Neural crest cell (in vitro differentiated cells): ENCODE results near the gene LIME1. TPM values are rescaled to one million over a fixed set of nuclear protein-coding genes. Genes with fewer than 3 reads are reported as not detected.

ENCODE experiments used
- DNase-seq: peaks from one replicate; pipeline ENCODE4 v3.0.0; 2021; ENCODE audit warnings: low read depth, mixed read lengths, low spot score
- H3K27ac Mint-ChIP-seq: one replicate; pipeline ENCODE4 v1.8.0; 2021; ENCODE audit warnings: mild to moderate bottlenecking, mixed read lengths; ENCODE audit not compliant: unreplicated experiment
- H3K27me3 Mint-ChIP-seq: 2 replicates; pipeline ENCODE4 v1.8.0; 2021; ENCODE audit warnings: low read depth, mild to moderate bottlenecking, mixed read lengths
- H3K36me3 Mint-ChIP-seq: 2 replicates; pipeline ENCODE4 v1.8.0; 2021; ENCODE audit warnings: low read depth, mild to moderate bottlenecking, mixed read lengths
- H3K4me1 Mint-ChIP-seq: 2 replicates; pipeline ENCODE4 v1.8.0; 2021; ENCODE audit warnings: mixed read lengths
- H3K4me3 Mint-ChIP-seq: one replicate; pipeline ENCODE4 v1.8.0; 2021; ENCODE audit warnings: mild to moderate bottlenecking, mixed read lengths
- H3K9me3 Mint-ChIP-seq: 2 replicates; pipeline ENCODE4 v1.8.0; 2021; ENCODE audit warnings: mixed read lengths
- long read RNA-seq: library from polyadenylated mRNA; unstranded; transcript quantifications from one replicate; pipeline ENCODE4 v2.0.0, GENCODE V29; 2020
- total RNA-seq: library from RNA; stranded (reverse); gene quantifications from 2 replicates; pipeline ENCODE4 v1.2.1, GENCODE V29; 2021
- TF ChIP-seq, protein P1 (sequence below): fragments of 200-600 bp; sonication (generic); conservative IDR thresholded peaks from 2 replicates; pipeline ENCODE4 v1.5.0; 2021; ENCODE audit warnings: antibody characterized with exemption, mild to moderate bottlenecking

LIME1 gene, protein sequence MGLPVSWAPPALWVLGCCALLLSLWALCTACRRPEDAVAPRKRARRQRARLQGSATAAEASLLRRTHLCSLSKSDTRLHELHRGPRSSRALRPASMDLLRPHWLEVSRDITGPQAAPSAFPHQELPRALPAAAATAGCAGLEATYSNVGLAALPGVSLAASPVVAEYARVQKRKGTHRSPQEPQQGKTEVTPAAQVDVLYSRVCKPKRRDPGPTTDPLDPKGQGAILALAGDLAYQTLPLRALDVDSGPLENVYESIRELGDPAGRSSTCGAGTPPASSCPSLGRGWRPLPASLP
- total RNA-seq = 16.5 and 17.6 TPM in 2 replicates
- long read RNA-seq = 0 reads

DNA sequence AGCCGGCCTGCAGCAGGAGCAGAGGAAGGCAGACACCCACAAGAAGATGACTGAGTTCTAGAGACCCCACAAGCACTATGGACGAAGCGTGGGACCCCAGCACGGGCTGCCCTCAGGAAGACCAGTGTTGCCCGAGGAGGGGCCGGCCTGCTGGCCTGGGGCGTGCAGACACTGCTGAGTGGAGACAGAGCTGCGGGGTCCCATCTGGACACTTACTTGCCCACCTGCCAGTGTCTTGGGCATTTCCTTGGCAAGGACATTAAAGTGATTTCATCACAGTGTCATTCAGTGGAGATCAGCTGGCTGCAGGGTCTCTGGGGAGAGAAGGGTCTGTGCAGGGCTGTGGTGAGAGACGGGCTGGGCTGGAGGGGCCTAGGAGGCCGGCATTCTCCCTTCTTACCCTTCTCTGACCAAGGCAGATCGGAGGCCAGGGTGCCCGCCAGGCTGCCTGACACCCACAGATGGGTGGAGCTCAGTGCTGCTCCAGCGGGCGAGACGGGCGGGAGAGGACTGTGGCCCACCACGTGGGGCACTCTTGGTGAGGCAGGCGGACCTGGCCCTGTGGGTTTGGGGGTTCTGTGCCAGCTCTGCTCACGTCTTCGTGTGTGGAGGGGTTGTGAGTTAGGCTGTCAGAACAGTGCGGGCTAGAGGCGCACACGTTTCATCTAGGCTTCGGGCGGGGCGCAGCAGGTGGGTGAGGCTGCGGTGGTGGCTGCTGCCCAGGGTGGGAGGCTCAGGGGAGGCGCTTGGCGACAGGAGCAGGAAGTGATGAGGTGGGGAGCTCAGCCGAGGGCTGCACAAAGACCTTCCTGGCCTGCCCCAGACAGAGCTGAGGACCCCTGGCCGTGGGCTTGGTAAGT, at the start of gene LIME1:
Gene LIME1 (plus strand): TSS at position 806 of the 860 bp plus-strand sequence. CDS start 886 bp downstream, outside the sequence.
- H3K27me3 Mint-ChIP-seq = peaks cover 9% of the 10 kb centered on the region
- no peaks in the 10 kb centered on the region for H3K9me3 Mint-ChIP-seq
- DNase-seq = no peak
- H3K4me3 Mint-ChIP-seq = peak within 1 kb of the TSS; percentile 69
- TF ChIP-seq, protein P1, sequence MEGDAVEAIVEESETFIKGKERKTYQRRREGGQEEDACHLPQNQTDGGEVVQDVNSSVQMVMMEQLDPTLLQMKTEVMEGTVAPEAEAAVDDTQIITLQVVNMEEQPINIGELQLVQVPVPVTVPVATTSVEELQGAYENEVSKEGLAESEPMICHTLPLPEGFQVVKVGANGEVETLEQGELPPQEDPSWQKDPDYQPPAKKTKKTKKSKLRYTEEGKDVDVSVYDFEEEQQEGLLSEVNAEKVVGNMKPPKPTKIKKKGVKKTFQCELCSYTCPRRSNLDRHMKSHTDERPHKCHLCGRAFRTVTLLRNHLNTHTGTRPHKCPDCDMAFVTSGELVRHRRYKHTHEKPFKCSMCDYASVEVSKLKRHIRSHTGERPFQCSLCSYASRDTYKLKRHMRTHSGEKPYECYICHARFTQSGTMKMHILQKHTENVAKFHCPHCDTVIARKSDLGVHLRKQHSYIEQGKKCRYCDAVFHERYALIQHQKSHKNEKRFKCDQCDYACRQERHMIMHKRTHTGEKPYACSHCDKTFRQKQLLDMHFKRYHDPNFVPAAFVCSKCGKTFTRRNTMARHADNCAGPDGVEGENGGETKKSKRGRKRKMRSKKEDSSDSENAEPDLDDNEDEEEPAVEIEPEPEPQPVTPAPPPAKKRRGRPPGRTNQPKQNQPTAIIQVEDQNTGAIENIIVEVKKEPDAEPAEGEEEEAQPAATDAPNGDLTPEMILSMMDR = no peak
- no peak within 1 kb of the TSS for H3K27ac Mint-ChIP-seq
- H3K36me3 Mint-ChIP-seq = peaks cover 8% of the 10 kb centered on the region
- H3K4me1 Mint-ChIP-seq = no peaks in the 10 kb centered on the region

DNA sequence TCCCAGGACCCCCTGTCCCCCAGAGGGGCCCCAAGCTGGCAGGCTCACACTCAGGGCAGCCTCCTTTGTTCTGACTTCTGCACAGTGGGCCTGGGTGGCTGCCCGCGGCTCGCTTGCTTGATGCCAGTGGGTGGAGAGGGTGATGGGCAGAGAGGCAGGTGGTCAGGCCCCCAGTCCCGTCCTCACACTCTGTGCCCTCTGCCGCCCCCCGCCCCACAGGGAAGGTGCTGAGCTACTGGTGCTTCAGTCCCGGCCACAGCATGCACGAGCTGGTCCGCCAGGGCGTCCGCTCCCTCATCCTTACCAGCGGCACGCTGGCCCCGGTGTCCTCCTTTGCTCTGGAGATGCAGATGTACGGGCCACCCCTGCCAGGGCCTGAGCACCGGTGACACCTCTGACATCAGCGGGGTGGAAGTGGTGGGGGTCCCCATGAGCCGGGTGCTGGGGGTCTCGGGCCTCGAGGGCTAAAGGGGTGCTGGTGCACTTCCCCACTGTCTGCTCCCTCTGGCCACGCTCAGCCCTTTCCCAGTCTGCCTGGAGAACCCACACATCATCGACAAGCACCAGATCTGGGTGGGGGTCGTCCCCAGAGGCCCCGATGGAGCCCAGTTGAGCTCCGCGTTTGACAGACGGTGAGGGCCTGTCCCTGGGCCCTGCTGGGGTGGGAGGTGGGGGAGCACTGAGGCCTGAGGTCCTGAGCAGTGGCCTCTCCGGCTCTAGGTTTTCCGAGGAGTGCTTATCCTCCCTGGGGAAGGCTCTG, 48.9 kb upstream of the LIME1 start:
- peaks cover 3% of the 10 kb centered on the region for H3K27me3 Mint-ChIP-seq
- no peak overlapping the region for H3K27ac Mint-ChIP-seq
- H3K36me3 Mint-ChIP-seq = no peaks in the 10 kb centered on the region
- peaks cover 11% of the 10 kb centered on the region for H3K4me1 Mint-ChIP-seq
- no peak overlapping the region for H3K4me3 Mint-ChIP-seq
- DNase-seq = no peak
- no peaks in the 10 kb centered on the region for H3K9me3 Mint-ChIP-seq
- TF ChIP-seq, protein P1 = no peak

DNA sequence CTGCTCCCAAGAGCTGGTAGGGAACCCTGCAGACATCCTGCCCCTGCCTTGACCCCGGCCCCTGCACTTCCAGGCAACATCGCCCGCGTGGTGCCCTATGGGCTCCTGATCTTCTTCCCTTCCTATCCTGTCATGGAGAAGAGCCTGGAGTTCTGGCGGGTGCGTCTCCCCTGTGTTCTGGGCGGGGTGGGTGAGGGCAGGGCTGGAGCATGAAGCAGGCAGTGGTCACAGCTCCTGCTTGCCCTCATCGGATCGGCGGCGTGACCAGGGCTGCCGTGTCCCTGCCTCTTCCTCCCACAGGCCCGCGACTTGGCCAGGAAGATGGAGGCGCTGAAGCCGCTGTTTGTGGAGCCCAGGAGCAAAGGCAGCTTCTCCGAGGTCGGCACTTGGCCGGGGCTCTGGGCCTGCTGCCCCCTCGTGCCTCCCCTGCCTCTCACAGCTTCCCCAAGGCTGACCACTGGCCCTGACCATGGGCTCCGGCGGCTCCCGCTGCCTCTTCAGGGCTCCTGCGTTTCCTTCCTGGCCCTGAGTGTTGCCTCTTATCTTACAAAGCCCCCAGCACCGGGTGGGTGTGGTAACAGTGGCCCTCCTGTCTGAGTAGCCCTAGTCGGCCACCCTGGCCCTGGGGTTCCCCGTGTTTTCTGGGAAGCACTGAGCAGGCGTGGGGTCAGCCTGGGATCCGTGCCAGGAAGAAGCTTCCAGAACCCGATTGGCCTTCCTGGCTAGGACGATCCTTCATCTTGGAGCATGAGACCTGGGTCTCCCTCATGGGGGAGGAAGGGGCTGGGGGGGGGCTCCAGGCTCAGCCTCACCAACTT, 48.0 kb upstream of the LIME1 start:
- Mint-ChIP-seq H3K4me3 (no peak overlapping the region), H3K9me3 (no peaks in the 10 kb centered on the region), H3K27ac (no peak overlapping the region), H3K36me3 (peaks cover 2% of the 10 kb centered on the region), H3K27me3 (peaks cover 3% of the 10 kb centered on the region), H3K4me1 (peaks cover 10% of the 10 kb centered on the region)
- TF ChIP-seq, protein P1 = no peak
- DNase-seq = no peak

DNA sequence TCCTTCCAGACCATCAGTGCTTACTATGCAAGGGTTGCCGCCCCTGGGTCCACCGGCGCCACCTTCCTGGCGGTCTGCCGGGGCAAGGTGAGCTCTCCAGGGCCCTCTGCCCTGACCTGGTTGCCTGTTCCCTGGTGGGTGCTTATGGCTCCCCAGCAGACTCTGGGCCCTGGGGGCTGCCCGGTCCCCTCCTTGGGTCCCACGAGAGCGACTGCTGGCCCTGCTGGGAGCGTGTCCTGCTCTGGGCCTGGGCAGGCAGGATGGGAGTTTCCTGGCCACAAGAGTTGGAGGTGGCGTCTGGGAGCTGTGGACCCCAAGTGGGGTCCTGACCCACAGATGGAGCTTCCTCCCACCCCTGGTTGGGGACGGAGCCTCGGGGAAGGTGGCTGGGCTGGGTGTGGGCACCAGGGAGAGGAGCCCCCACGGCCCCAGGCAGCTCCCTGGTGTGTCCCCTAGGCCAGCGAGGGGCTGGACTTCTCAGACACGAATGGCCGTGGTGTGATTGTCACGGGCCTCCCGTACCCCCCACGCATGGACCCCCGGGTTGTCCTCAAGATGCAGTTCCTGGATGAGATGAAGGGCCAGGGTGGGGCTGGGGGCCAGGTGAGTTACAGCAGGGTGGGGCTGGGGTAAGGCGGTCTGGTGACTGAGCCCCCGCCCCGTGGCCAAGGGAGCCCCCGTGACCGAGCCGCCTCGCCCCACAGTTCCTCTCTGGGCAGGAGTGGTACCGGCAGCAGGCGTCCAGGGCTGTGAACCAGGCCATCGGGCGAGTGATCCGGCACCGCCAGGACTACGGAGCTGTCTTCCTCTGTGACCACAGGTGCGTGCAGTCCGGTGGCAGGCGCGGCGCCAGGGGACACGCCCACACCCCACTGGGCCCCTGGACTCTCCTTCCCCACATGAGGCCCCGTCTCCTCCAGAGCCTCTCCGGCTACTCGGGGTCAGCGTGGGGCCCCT, 47.1 kb upstream of the LIME1 start:
- Mint-ChIP-seq H3K27ac (no peak overlapping the region), H3K4me3 (no peak overlapping the region), H3K4me1 (peaks cover 5% of the 10 kb centered on the region), H3K27me3 (peaks cover 6% of the 10 kb centered on the region), H3K36me3 (peaks cover 5% of the 10 kb centered on the region), H3K9me3 (no peaks in the 10 kb centered on the region)
- TF ChIP-seq, protein P1 = no peak
- no peak for DNase-seq
